Smooth muscle cell (in vitro differentiated cells): ENCODE data around the gene SLC22A24. TPM values are rescaled to one million over a fixed set of nuclear protein-coding genes. Genes with fewer than 3 reads are reported as not detected.
"Not testable (repeated sequence)": the region's sequence is repeated elsewhere in the genome, so short reads cannot be mapped to it uniquely, and the experiment has no call there.

ENCODE experiments used
- DNase-seq: peaks from one replicate; lab custom pipeline; 2025; ENCODE audit not compliant: unreplicated experiment; lab: John Stamatoyannopoulos, UW
- H2AFZ ChIP-seq: fragments of 200-600 bp; sonication (generic); 2 replicates; pipeline ENCODE4 v1.6.0; 2016; ENCODE audit warnings: antibody characterized with exemption, low read depth, mild to moderate bottlenecking
- H3F3A ChIP-seq: fragments of 200-600 bp; sonication (generic); 2 replicates; pipeline ENCODE4 v1.6.0; 2017; ENCODE audit warnings: antibody characterized with exemption, low read depth
- H3K27ac ChIP-seq: fragments of 200-600 bp; sonication (generic); 2 replicates; pipeline ENCODE4 v1.5.1; 2016; ENCODE audit warnings: low read depth, mild to moderate bottlenecking
- H3K27me3 ChIP-seq: fragments of 200-600 bp; sonication (generic); 2 replicates; pipeline ENCODE4 v1.6.1; 2016; ENCODE audit warnings: low read depth, mild to moderate bottlenecking
- H3K36me3 ChIP-seq: fragments of 200-600 bp; sonication (generic); 2 replicates; pipeline ENCODE4 v1.5.1; 2016; ENCODE audit warnings: low read depth
- H3K4me1 ChIP-seq: fragments of 200-600 bp; sonication (generic); 2 replicates; pipeline ENCODE4 v1.5.1; 2016; ENCODE audit warnings: low read depth
- H3K4me2 ChIP-seq: fragments of 200-600 bp; sonication (generic); 2 replicates; pipeline ENCODE4 v1.6.0; 2016; ENCODE audit warnings: mild to moderate bottlenecking
- H3K4me3 ChIP-seq: fragments of 200-600 bp; sonication (generic); 2 replicates; pipeline ENCODE4 v1.5.1; 2016; ENCODE audit warnings: mild to moderate bottlenecking
- H3K79me2 ChIP-seq: fragments of 200-600 bp; sonication (generic); 2 replicates; pipeline ENCODE4 v1.6.0; 2016; ENCODE audit warnings: low read depth, mild to moderate bottlenecking
- H3K9ac ChIP-seq: fragments of 200-600 bp; sonication (generic); 2 replicates; pipeline ENCODE4 v1.6.0; 2016; ENCODE audit warnings: low read depth
- H3K9me3 ChIP-seq: fragments of 200-600 bp; sonication (generic); replicated peaks from 2 replicates; pipeline ENCODE4 v1.5.1; 2016; ENCODE audit warnings: low read depth
- H4K20me1 ChIP-seq: fragments of 200-600 bp; sonication (generic); 2 replicates; pipeline ENCODE4 v1.6.0; 2016; ENCODE audit warnings: low read depth
- CTCF ChIP-seq: fragments of 200-600 bp; sonication (generic); IDR thresholded peaks from 2 replicates; pipeline ENCODE4 v1.5.1; 2017; ENCODE audit warnings: borderline replicate concordance, mild to moderate bottlenecking, antibody characterized with exemption; ENCODE audit not compliant: insufficient read depth, poor library complexity, severe bottlenecking
- WGBS: methylation state at CpG from one replicate; pipeline ENCODE4 v1.1.7; 2016; ENCODE audit warnings: low lambda C conversion rate; 5-methylcytosine and 5-hydroxymethylcytosine counted together
- polyA plus RNA-seq: library from polyadenylated mRNA; unstranded; fragments of >200 nt; fragmentation: Nextera tagmentation; extraction: Ambion mirVana; gene quantifications from 2 replicates; pipeline ENCODE4 v1.2.1, GENCODE V29; 2016
- total RNA-seq: library from RNA; depleted of rRNA; stranded (reverse); fragments of >200 nt; gene quantifications from 2 replicates; pipeline ENCODE4 v1.2.3, GENCODE V29; 2014

The SLC22A24 gene
- total and polyA plus RNA-seq, 2 experiments from 2014 or later, result not detected

GRCh38 chr11:63132985-63133775 lies 10.8 kb downstream of the SLC22A24 start:
- H3K4me3 ChIP-seq, result no peak overlapping the region
- no peak overlapping the region for H3K4me2 ChIP-seq
- no peaks in the 10 kb centered on the region for H3K36me3 ChIP-seq
- no peaks in the 10 kb centered on the region for H4K20me1 ChIP-seq
- H3K9me3 ChIP-seq, result no peaks in the 10 kb centered on the region
- no peak for TF ChIP-seq CTCF
- no peak overlapping the region for H3K9ac ChIP-seq
- H3K27me3 ChIP-seq, result peaks cover 9% of the 10 kb centered on the region
- DNase-seq, result no peak
- H3K79me2 ChIP-seq, result no peaks in the 10 kb centered on the region
- H3K27ac ChIP-seq, result no peak overlapping the region
- H3F3A ChIP-seq, result no peaks in the 10 kb centered on the region
- H2AFZ ChIP-seq, result no peak overlapping the region
- 80% methylated on average over 7 of the region's 7 CpGs for WGBS
- H3K4me1 ChIP-seq, result no peaks in the 10 kb centered on the region

GRCh38 chr11:63099555-63099954 lies 44.5 kb downstream of the SLC22A24 start:
- Histone ChIP-seq H3K36me3 (no peaks in the 10 kb centered on the region), H3K4me3 (no peak overlapping the region), H2AFZ (no peak overlapping the region), H3K4me2 (no peak overlapping the region), H3K4me1 (no peaks in the 10 kb centered on the region), H3K79me2 (no peaks in the 10 kb centered on the region), H3K27ac (no peak overlapping the region), H3K9me3 (peaks cover 11% of the 10 kb centered on the region), H3F3A (no peaks in the 10 kb centered on the region), H3K9ac (no peak overlapping the region), H3K27me3 (no peaks in the 10 kb centered on the region), H4K20me1 (no peaks in the 10 kb centered on the region)
- 62% methylated on average over 3 of the region's 3 CpGs for WGBS
- DNase-seq, result no peak
- no peak for TF ChIP-seq CTCF

GRCh38 chr11:63080682-63081081 lies 63.3 kb downstream of the SLC22A24 start:
- Histone ChIP-seq H4K20me1 (no peaks in the 10 kb centered on the region), H3K9ac (no peak overlapping the region), H3F3A (no peaks in the 10 kb centered on the region), H3K9me3 (no peaks in the 10 kb centered on the region), H2AFZ (no peak overlapping the region), H3K36me3 (no peaks in the 10 kb centered on the region), H3K27me3 (no peaks in the 10 kb centered on the region), H3K27ac (no peak overlapping the region), H3K4me1 (no peaks in the 10 kb centered on the region), H3K4me2 (no peak overlapping the region), H3K79me2 (no peaks in the 10 kb centered on the region), H3K4me3 (no peak overlapping the region)
- no peak for DNase-seq
- TF ChIP-seq CTCF, result no peak
- 78% methylated on average over 2 of the region's 2 CpGs for whole genome bisulfite sequencing

- H3K9ac ChIP-seq, H4K20me1 ChIP-seq, H3K27me3 ChIP-seq, H3F3A ChIP-seq, H3K36me3 ChIP-seq, DNase-seq, H3K9me3 ChIP-seq, H2AFZ ChIP-seq, H3K4me3 ChIP-seq, H3K4me1 ChIP-seq, H3K79me2 ChIP-seq, H3K4me2 ChIP-seq, H3K27ac ChIP-seq: not testable (repeated sequence)
- 81% methylated on average over 1 of the region's 1 CpG for WGBS
Measured at GRCh38 chr11:63046203-63046602, 97.8 kb downstream of the SLC22A24 start.
